Keratinocyte (primary cell): ENCODE measurements around the gene APC. TPM values are rescaled to one million over a fixed set of nuclear protein-coding genes. Genes with fewer than 3 reads are reported as not detected.
A peak's percentile ranks its signal among the peaks of the same experiment; 100 is the strongest.

Experiments used
- DNase-seq: peaks from one replicate; pipeline ENCODE4 v3.0.0-alpha.2; 2011; ENCODE audit warnings: low read depth, missing footprints, low spot score
- FAIRE-seq: peaks from 2 replicates; lab custom pipeline; 2011; peaks lifted over from hg19 to GRCh38; lab: Jason Lieb, UNC
- H2AFZ ChIP-seq: 2 replicates; pipeline ENCODE4 v1.6.0; 2012; ENCODE audit warnings: low read length, control low read depth, inconsistent platforms; ENCODE audit not compliant: control insufficient read depth
- H3K27ac ChIP-seq: 2 replicates; pipeline ENCODE4 v1.5.1; 2011; ENCODE audit warnings: low read length; ENCODE audit not compliant: control insufficient read depth, insufficient read depth
- H3K27me3 ChIP-seq: 3 replicates; pipeline ENCODE4 v1.6.0; 2011; ENCODE audit warnings: low read length; ENCODE audit not compliant: control insufficient read depth, insufficient read depth; ENCODE audit errors: extremely low read depth
- H3K36me3 ChIP-seq, 2 experiments: 2 replicates in 1 of 2; 3 replicates in 1 of 2; pipeline ENCODE4 v1.5.1; 2011; ENCODE audit warnings: low read length in 2 of 2, mild to moderate bottlenecking in 1 of 2; ENCODE audit not compliant: control insufficient read depth in 2 of 2, insufficient read depth in 2 of 2; ENCODE audit errors: extremely low read depth in 1 of 2
- H3K4me1 ChIP-seq: 3 replicates; pipeline ENCODE4 v1.5.1; 2011; ENCODE audit warnings: low read length; ENCODE audit not compliant: control insufficient read depth, insufficient read depth; ENCODE audit errors: extremely low read depth
- H3K4me2 ChIP-seq: 3 replicates; pipeline ENCODE4 v1.6.0; 2011; ENCODE audit warnings: low read depth, low read length; ENCODE audit not compliant: control insufficient read depth, insufficient read depth; ENCODE audit errors: extremely low read depth
- H3K4me3 ChIP-seq, 3 experiments: fragments of 200-600 bp in 1 of 3; sonication (generic) in 1 of 3; 2 replicates in 2 of 3; 3 replicates in 1 of 3; pipeline ENCODE4 v1.5.1; 2011 to 2016; ENCODE audit warnings: low read length in 3 of 3, mild to moderate bottlenecking in 3 of 3, control low read depth in 2 of 3, inconsistent platforms in 1 of 3, low read depth in 1 of 3, mixed read lengths in 1 of 3, mixed run types in 1 of 3, moderate library complexity in 1 of 3; ENCODE audit not compliant: control insufficient read depth in 2 of 3, insufficient read depth in 2 of 3; ENCODE audit errors: extremely low read depth in 1 of 3
- H3K79me2 ChIP-seq: 2 replicates; pipeline ENCODE4 v1.6.0; 2012; ENCODE audit warnings: low read length; ENCODE audit not compliant: control insufficient read depth, insufficient read depth
- H3K9ac ChIP-seq: 3 replicates; pipeline ENCODE4 v1.6.0; 2011; ENCODE audit warnings: low read length; ENCODE audit not compliant: control insufficient read depth, insufficient read depth; ENCODE audit errors: extremely low read depth
- H3K9me1 ChIP-seq: 3 replicates; pipeline ENCODE4 v1.6.0; 2011; ENCODE audit warnings: low read length; ENCODE audit not compliant: control insufficient read depth, insufficient read depth; ENCODE audit errors: extremely low read depth
- H3K9me3 ChIP-seq: 2 replicates; pipeline ENCODE4 v1.5.1; 2012; ENCODE audit warnings: low read depth, low read length; ENCODE audit not compliant: control insufficient read depth
- H4K20me1 ChIP-seq: 3 replicates; pipeline ENCODE4 v1.6.0; 2011; ENCODE audit warnings: low read length; ENCODE audit not compliant: control insufficient read depth, insufficient read depth; ENCODE audit errors: extremely low read depth
- CTCF ChIP-seq, 3 experiments: IDR thresholded peaks in 1 of 3; conservative IDR thresholded peaks in 1 of 3; optimal IDR thresholded peaks in 1 of 3; 2 replicates in 2 of 3; 3 replicates in 1 of 3; pipeline versions ENCODE3 to v1.5.1; 2011; ENCODE audit warnings: low read length in 3 of 3, mild to moderate bottlenecking in 3 of 3, moderate library complexity in 2 of 3, control low read depth in 1 of 3, inconsistent platforms in 1 of 3; ENCODE audit not compliant: insufficient read depth in 2 of 3; ENCODE audit errors: extremely low read depth in 1 of 3
- EZH2 ChIP-seq: IDR thresholded peaks from one replicate; pipeline ENCODE4 v1.6.1; 2012; ENCODE audit warnings: inconsistent platforms, mild to moderate bottlenecking, low read length, moderate library complexity
- dilution Hi-C: fragments of 300-500 bp; cut with MboI; formaldehyde crosslinking; loops from one replicate; pipeline ENCODE4 v1.7.0; 2020; ENCODE audit warnings: low sequenced_read_pairs; ENCODE audit not compliant: extremely low pct_ligation_motif_present
- polyA plus RNA-seq, 5 experiments: library from polyadenylated mRNA; depleted of rRNA in 3 of 5; stranded (reverse) in 3 of 5; stranded (forward) in 1 of 5; unstranded in 1 of 5; fragments of >200 nt; gene quantifications; 1 replicate in 1 of 5; 2 replicates in 3 of 5; 3 replicates in 1 of 5; pipeline versions ENCODE4 v1.2.1 to v1.2.3, GENCODE V29; 2011 to 2012; ENCODE audit warnings: missing spikeins in 2 of 5, low read depth in 1 of 5, low replicate concordance in 1 of 5

APC gene
- polyA plus RNA-seq, 1 donor (not counting 4 experiments of a cell fraction or from before 2014, with no cell fraction given) = 16.5 TPM

GRCh38 chr5:112697833-112698232, 39.9 kb upstream of the APC start:
- no peak overlapping the region for H2AFZ ChIP-seq
- H3K9ac ChIP-seq = no peak overlapping the region
- no peaks in the 10 kb centered on the region for H3K9me1 ChIP-seq
- H3K36me3 ChIP-seq = no peaks in the 10 kb centered on the region
- no peak for FAIRE-seq
- no peaks in the 10 kb centered on the region for H4K20me1 ChIP-seq
- H3K27ac ChIP-seq = no peak overlapping the region
- DNase-seq = no peak
- H3K4me2 ChIP-seq = no peak overlapping the region
- H3K4me1 ChIP-seq = no peaks in the 10 kb centered on the region
- TF ChIP-seq EZH2 (no peak), CTCF (optimal IDR thresholded peaks at IDR 0.05 in 1 of 3, IDR thresholded peaks at IDR 0.05 in 1 of 3, conservative IDR thresholded peaks at IDR 0.05 in 1 of 3; ENCODE audit: extremely low read depth in 1 of 3, insufficient read depth in 2 of 3, low read length in 3 of 3) (no peak)
- H3K9me3 ChIP-seq = no peaks in the 10 kb centered on the region
- H3K79me2 ChIP-seq = no peaks in the 10 kb centered on the region
- dilution Hi-C loops = no loop called here
- no peak overlapping the region for H3K4me3 ChIP-seq
- H3K27me3 ChIP-seq = no peaks in the 10 kb centered on the region

GRCh38 chr5:112703866-112704820, 33.5 kb upstream of the APC start:
- Histone ChIP-seq H3K27ac (no peak overlapping the region), H2AFZ (peak overlapping the region; percentile 51)
- dilution Hi-C loops = no loop called here

More at GRCh38 chr5:112703866-112704820, 33.5 kb upstream of the APC start:
- TF ChIP-seq EZH2 (no peak), CTCF (optimal IDR thresholded peaks at IDR 0.05 in 1 of 3, IDR thresholded peaks at IDR 0.05 in 1 of 3, conservative IDR thresholded peaks at IDR 0.05 in 1 of 3; ENCODE audit: extremely low read depth in 1 of 3, insufficient read depth in 2 of 3, low read length in 3 of 3) (no peak)
- no peak overlapping the region for H3K9ac ChIP-seq
- H3K4me1 ChIP-seq = peaks cover 11% of the 10 kb centered on the region
- no peak overlapping the region for H3K4me2 ChIP-seq
- H4K20me1 ChIP-seq = no peaks in the 10 kb centered on the region
- H3K27me3 ChIP-seq = no peaks in the 10 kb centered on the region
- H3K36me3 ChIP-seq = no peaks in the 10 kb centered on the region
- H3K79me2 ChIP-seq = peaks cover 13% of the 10 kb centered on the region
- FAIRE-seq = no peak
- no peaks in the 10 kb centered on the region for H3K9me1 ChIP-seq
- H3K4me3 ChIP-seq = no peak overlapping the region
- DNase-seq = no peak
- H3K9me3 ChIP-seq = no peaks in the 10 kb centered on the region
